C4-2B (cell line): ENCODE data around the gene MTERF1.
A peak's percentile ranks its signal among the peaks of the same experiment; 100 is the strongest.

Source experiments
- H3K27ac ChIP-seq: fragments of 450-650 bp; 2 replicates; pipeline ENCODE4 v1.5.1; 2017
- ZFX ChIP-seq: fragments of 450-650 bp; IDR thresholded peaks from 2 replicates; pipeline ENCODE4 v1.6.1; 2017
- TF ChIP-seq, protein P1 (sequence below): fragments of 450-650 bp; conservative IDR thresholded peaks from 2 replicates; pipeline ENCODE4 v1.5.1; 2017; ENCODE audit warnings: mild to moderate bottlenecking

Gene MTERF1, protein sequence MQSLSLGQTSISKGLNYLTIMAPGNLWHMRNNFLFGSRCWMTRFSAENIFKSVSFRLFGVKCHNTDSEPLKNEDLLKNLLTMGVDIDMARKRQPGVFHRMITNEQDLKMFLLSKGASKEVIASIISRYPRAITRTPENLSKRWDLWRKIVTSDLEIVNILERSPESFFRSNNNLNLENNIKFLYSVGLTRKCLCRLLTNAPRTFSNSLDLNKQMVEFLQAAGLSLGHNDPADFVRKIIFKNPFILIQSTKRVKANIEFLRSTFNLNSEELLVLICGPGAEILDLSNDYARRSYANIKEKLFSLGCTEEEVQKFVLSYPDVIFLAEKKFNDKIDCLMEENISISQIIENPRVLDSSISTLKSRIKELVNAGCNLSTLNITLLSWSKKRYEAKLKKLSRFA

DNA sequence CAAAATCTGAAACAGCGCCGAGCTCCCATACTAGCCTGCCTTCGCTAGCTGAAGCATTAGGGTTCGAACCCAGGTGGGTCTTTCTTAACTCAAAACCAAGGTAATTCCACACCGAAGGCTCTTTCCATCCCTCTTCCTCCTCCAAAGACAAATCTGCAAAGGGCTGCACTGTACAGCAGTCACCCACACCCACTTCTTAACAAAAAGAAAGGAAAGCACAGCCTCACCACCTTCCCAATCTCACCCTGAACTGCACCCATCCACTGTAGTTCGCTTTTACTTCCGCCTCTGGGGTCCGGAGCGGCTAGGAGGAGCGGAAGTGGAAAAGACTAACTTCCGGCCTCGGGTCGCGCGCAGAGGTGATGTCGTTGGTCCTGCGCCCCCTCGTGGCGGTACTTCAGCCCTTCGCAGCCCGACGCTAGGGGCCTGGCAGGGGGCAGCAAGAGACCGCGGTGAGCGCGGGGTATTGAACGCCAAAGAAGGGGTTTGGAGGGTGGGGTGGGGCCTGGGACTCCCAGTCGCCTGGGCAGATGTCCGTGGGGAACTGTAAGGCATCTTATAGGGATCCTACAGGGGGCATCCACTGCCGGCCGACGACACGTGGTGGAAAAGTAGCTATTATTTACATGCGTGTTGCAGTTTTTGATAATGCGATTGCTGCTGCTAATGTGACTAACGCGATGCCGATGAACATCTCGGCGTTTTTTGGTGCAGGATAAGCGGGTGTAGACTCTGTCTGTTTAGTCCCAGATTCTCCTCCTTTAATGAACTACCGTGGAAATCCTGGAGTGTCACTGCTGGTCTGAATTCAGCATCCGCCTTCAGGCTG lies at the start of gene MTERF1:
MTERF1 (minus strand) TSS at position 290 of the 829 bp plus-strand sequence. CDS start 619 bp downstream, outside the sequence.
- TF ChIP-seq, protein P1, sequence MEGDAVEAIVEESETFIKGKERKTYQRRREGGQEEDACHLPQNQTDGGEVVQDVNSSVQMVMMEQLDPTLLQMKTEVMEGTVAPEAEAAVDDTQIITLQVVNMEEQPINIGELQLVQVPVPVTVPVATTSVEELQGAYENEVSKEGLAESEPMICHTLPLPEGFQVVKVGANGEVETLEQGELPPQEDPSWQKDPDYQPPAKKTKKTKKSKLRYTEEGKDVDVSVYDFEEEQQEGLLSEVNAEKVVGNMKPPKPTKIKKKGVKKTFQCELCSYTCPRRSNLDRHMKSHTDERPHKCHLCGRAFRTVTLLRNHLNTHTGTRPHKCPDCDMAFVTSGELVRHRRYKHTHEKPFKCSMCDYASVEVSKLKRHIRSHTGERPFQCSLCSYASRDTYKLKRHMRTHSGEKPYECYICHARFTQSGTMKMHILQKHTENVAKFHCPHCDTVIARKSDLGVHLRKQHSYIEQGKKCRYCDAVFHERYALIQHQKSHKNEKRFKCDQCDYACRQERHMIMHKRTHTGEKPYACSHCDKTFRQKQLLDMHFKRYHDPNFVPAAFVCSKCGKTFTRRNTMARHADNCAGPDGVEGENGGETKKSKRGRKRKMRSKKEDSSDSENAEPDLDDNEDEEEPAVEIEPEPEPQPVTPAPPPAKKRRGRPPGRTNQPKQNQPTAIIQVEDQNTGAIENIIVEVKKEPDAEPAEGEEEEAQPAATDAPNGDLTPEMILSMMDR = peak; percentile 100
- TF ChIP-seq ZFX = peak; percentile 35; the same call in 1 of the 2 replicates
- H3K27ac ChIP-seq = peak within 1 kb of the TSS; percentile 82

DNA sequence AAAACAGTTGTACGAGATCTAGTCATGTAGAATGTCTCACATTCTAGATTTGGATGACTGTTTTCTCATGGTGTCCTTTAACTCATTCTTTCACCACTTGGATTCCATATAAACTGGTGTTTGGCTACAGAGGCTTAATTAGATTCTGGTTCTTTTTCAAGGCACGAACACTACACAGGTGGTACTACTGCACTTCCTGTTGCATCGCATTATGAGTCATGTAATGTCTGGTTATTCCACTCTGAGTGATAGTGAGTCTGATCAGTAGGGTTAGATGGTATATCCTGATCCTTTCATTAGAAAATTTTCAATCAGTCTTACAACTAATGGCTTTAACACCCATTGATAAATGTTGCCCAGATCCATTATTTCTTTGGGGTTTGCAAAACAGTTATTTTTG lies 49.0 kb upstream of the MTERF1 start:
- no peak for TF ChIP-seq ZFX
- TF ChIP-seq, protein P1 = no peak
- H3K27ac ChIP-seq = no peak overlapping the region

DNA sequence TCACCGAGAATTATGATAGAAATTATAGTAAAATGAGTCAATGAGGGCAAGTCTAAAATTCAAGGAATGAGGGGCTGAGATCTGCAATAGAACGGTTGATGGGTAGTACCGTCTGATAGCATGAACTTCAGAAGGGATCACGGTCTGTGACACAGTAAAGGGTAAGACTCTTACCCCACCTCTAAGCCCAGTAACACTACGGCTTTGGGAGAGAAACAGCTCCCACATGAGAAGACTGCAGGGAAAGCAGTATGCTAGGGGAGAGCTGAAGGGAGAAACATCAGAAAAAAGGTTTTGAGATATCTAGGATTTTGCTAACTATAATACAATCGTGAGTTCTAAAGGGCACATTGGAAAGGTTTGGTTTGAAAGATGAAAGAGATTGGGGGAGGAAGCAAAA lies 47.4 kb upstream of the MTERF1 start:
- TF ChIP-seq, protein P1 = no peak
- no peak for TF ChIP-seq ZFX
- H3K27ac ChIP-seq = no peak overlapping the region

DNA sequence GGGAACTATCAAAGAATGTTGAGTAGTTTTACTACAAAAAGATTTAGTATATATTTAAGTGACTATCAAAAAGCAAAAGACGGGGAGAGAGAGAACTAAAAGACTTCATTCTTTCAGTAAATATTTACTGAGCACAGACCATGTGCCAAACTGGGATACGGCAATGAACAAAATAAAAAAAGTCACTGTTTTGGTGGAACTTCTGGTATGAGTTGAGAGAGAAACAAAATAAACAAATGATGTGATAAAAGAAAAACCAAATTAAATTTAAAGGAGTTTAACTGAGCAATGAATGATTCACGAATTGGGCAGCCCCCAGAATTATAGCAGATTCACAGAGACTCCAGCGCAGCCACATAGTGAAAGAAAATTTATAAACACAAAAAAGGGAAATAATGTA lies 42.4 kb upstream of the MTERF1 start:
- TF ChIP-seq ZFX = no peak
- TF ChIP-seq, protein P1 = no peak
- H3K27ac ChIP-seq = no peak overlapping the region

DNA sequence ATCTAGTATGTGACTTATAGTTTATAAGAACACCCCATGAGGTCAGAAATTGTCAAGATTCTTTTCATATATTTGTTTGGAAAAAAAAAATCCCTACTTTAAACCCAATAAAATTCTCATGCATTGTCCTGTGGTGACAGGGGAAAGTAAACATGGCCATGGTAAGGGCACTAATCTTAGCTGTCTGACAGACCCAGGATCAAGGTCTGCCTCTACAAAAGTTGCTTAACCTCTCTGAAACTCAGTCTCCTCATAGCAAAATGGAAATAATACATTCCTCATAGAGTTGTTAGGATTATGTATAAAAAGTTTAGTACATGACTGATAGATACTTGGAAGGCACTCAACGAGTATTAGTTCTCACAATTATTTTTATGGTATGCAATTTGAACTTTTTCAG lies 37.9 kb upstream of the MTERF1 start:
- TF ChIP-seq, protein P1 = no peak
- TF ChIP-seq ZFX = no peak
- H3K27ac ChIP-seq = no peak overlapping the region

DNA sequence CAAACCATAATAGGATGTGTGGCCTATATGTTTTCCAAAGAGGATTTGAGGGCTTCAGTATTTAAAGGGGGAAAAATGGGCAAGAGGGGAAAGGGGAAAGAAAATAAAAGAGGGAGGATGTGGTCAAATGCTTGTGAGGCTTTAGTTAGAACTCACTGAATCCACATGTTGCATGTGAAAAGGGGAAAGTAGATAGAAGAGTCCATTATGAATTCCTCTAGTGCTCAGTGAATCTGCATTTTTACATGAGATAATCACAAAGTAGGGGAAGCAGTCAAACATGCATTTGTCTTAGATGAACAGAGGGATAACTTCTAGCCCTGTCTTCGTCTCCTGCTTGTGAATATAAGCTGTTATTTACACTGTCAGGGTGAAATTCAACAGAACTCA lies 35.5 kb upstream of the MTERF1 start:
- TF ChIP-seq ZFX = no peak
- TF ChIP-seq, protein P1 = no peak
- H3K27ac ChIP-seq = no peak overlapping the region
